Effector memory CD8-positive, alpha-beta T cell (primary cell): ENCODE data around the gene PTGIR.

ENCODE experiments used
- ATAC-seq: fragments of 150-1000 bp; cut with Tn5 transposase; replicated peaks from 2 replicates; pipeline ENCODE4 v1.10.0; 2021; ENCODE audit warnings: mild to moderate bottlenecking, moderate library complexity
- DNase-seq, 3 experiments: peaks; one replicate each; pipeline ENCODE4 v3.0.0; 2021
- H3K27ac Mint-ChIP-seq, 2 donors: one replicate each; pipeline ENCODE4 v1.8.0; 2022; ENCODE audit warnings: mild to moderate bottlenecking in 2 of 2, mixed read lengths in 2 of 2, moderate library complexity in 2 of 2
- H3K27me3 Mint-ChIP-seq, 2 donors: one replicate each; pipeline ENCODE4 v1.8.0; 2022; ENCODE audit warnings: mixed read lengths in 2 of 2
- H3K36me3 Mint-ChIP-seq: one replicate; pipeline ENCODE4 v1.8.0; 2022; ENCODE audit warnings: mild to moderate bottlenecking, moderate library complexity, mixed read lengths; ENCODE audit not compliant: insufficient read depth
- H3K4me1 Mint-ChIP-seq, 2 donors: one replicate each; pipeline ENCODE4 v1.8.0; 2022; ENCODE audit warnings: low read depth in 2 of 2, mixed read lengths in 2 of 2
- H3K4me3 Mint-ChIP-seq, 2 donors: one replicate each; pipeline ENCODE4 v1.8.0; 2022; ENCODE audit warnings: mild to moderate bottlenecking in 2 of 2, mixed read lengths in 2 of 2, moderate library complexity in 2 of 2
- H3K9me3 Mint-ChIP-seq, 2 donors: one replicate each; pipeline ENCODE4 v1.8.0; 2022; ENCODE audit warnings: mixed read lengths in 2 of 2

PTGIR gene

GRCh38 chr19:46606681-46607447 is 18.0 kb downstream of the PTGIR start:
- ATAC-seq (no peak), DNase-seq (no peak)
- Mint-ChIP-seq H3K4me3 (no peak overlapping the region), H3K27me3 (no peaks in the 10 kb centered on the region), H3K4me1 (peaks cover 45 to 46% of the 10 kb centered on the region in 2 donors), H3K27ac (peak overlapping the region in 1 of 2 donors; percentile 70), H3K36me3 (peaks cover 41% of the 10 kb centered on the region), H3K9me3 (no peaks in the 10 kb centered on the region)

- no peak overlapping the region for H3K4me3 Mint-ChIP-seq
- H3K9me3 Mint-ChIP-seq, result no peaks in the 10 kb centered on the region
- peaks cover 42% of the 10 kb centered on the region for H3K36me3 Mint-ChIP-seq
- H3K4me1 Mint-ChIP-seq, result peaks cover 38 to 43% of the 10 kb centered on the region in 2 donors
- no peaks in the 10 kb centered on the region for H3K27me3 Mint-ChIP-seq
- no peak overlapping the region for H3K27ac Mint-ChIP-seq
- no peak for ATAC-seq
- DNase-seq, result no peak
Observed at GRCh38 chr19:46606019-46606418, 18.9 kb downstream of the PTGIR start.

- Mint-ChIP-seq H3K27ac (no peak overlapping the region), H3K4me1 (peaks cover 37 to 38% of the 10 kb centered on the region in 2 donors), H3K27me3 (no peaks in the 10 kb centered on the region), H3K36me3 (peaks cover 43% of the 10 kb centered on the region), H3K9me3 (no peaks in the 10 kb centered on the region), H3K4me3 (no peak overlapping the region)
- no peak for DNase-seq
- ATAC-seq, result no peak
Observed at GRCh38 chr19:46605356-46605821, 19.5 kb downstream of the PTGIR start.

- Mint-ChIP-seq H3K36me3 (peaks cover 39% of the 10 kb centered on the region), H3K27me3 (no peaks in the 10 kb centered on the region), H3K4me1 (peaks cover 41 to 43% of the 10 kb centered on the region in 2 donors), H3K27ac (peak overlapping the region; percentile 58 to 100), H3K9me3 (no peaks in the 10 kb centered on the region), H3K4me3 (no peak overlapping the region)
- ATAC-seq (no peak), DNase-seq (no peak)
Observed at GRCh38 chr19:46604781-46605355, 20.0 kb downstream of the PTGIR start.

GRCh38 chr19:46603752-46604231 is 21.1 kb downstream of the PTGIR start:
- Mint-ChIP-seq H3K4me3 (peak overlapping the region; percentile 91 to 97), H3K9me3 (no peaks in the 10 kb centered on the region), H3K4me1 (peaks cover 38% of the 10 kb centered on the region in 2 donors), H3K36me3 (peaks cover 29% of the 10 kb centered on the region), H3K27me3 (no peaks in the 10 kb centered on the region), H3K27ac (peak overlapping the region; percentile 100)
- ATAC-seq, result no peak
- DNase-seq, result no peak

GRCh38 chr19:46603195-46603637 is 21.7 kb downstream of the PTGIR start:
- H3K9me3 Mint-ChIP-seq, result peaks cover 0 to 3% of the 10 kb centered on the region in 2 donors
- H3K27me3 Mint-ChIP-seq, result no peaks in the 10 kb centered on the region
- DNase-seq (no peak), ATAC-seq (no peak)
- peak overlapping the region; percentile 91 to 97 for H3K4me3 Mint-ChIP-seq
- H3K27ac Mint-ChIP-seq, result peak overlapping the region; percentile 100
- peaks cover 37 to 38% of the 10 kb centered on the region in 2 donors for H3K4me1 Mint-ChIP-seq
- H3K36me3 Mint-ChIP-seq, result peaks cover 26% of the 10 kb centered on the region

GRCh38 chr19:46602392-46603194 is 22.3 kb downstream of the PTGIR start:
- H3K27me3 Mint-ChIP-seq, result no peaks in the 10 kb centered on the region
- peaks cover 19% of the 10 kb centered on the region for H3K36me3 Mint-ChIP-seq
- H3K27ac Mint-ChIP-seq, result peak overlapping the region; percentile 100
- DNase-seq, result peak in 1 of 3 experiments; percentile 21
- ATAC-seq, result peak; percentile 8
- H3K4me1 Mint-ChIP-seq, result peaks cover 37 to 38% of the 10 kb centered on the region in 2 donors
- peak overlapping the region; percentile 91 to 97 for H3K4me3 Mint-ChIP-seq
- H3K9me3 Mint-ChIP-seq, result peaks cover 0 to 3% of the 10 kb centered on the region in 2 donors

GRCh38 chr19:46601318-46602224 is 23.3 kb downstream of the PTGIR start, which contains the start of gene CALM3:
CALM3 (plus strand) TSS chr19:46601330; CDS start chr19:46601435, 105 bp downstream.
- H3K9me3 Mint-ChIP-seq, result peaks cover 0 to 3% of the 10 kb centered on the region in 2 donors
- H3K27me3 Mint-ChIP-seq, result no peaks in the 10 kb centered on the region
- H3K36me3 Mint-ChIP-seq, result peaks cover 17% of the 10 kb centered on the region
- no peak for ATAC-seq
- no peak for DNase-seq
- H3K4me3 Mint-ChIP-seq, result peak within 1 kb of the TSS; percentile 91 to 97
- peak within 1 kb of the TSS; percentile 100 for H3K27ac Mint-ChIP-seq
- peaks cover 37 to 38% of the 10 kb centered on the region in 2 donors for H3K4me1 Mint-ChIP-seq

GRCh38 chr19:46600384-46601317 is 24.2 kb downstream of the PTGIR start:
- Mint-ChIP-seq H3K36me3 (peaks cover 11% of the 10 kb centered on the region), H3K27me3 (no peaks in the 10 kb centered on the region), H3K27ac (peak overlapping the region; percentile 100), H3K9me3 (peaks cover 0 to 3% of the 10 kb centered on the region in 2 donors), H3K4me3 (peak overlapping the region; percentile 91 to 97), H3K4me1 (peaks cover 33 to 34% of the 10 kb centered on the region in 2 donors)
- DNase-seq (peak; percentile 97 to 99 (median 98)), ATAC-seq (peak; percentile 83)

GRCh38 chr19:46599716-46600373 is 25.0 kb downstream of the PTGIR start:
- H3K27me3 Mint-ChIP-seq, result no peaks in the 10 kb centered on the region
- peak overlapping the region; percentile 100 for H3K27ac Mint-ChIP-seq
- H3K4me1 Mint-ChIP-seq, result peaks cover 33 to 34% of the 10 kb centered on the region in 2 donors
- peaks cover 11% of the 10 kb centered on the region for H3K36me3 Mint-ChIP-seq
- ATAC-seq (no peak), DNase-seq (no peak)
- H3K4me3 Mint-ChIP-seq, result peak overlapping the region; percentile 91 to 97
- H3K9me3 Mint-ChIP-seq, result peaks cover 0 to 3% of the 10 kb centered on the region in 2 donors

GRCh38 chr19:46598372-46598917 is 26.4 kb downstream of the PTGIR start:
- Mint-ChIP-seq H3K4me1 (peaks cover 26% of the 10 kb centered on the region in 2 donors), H3K27ac (peak overlapping the region in 1 of 2 donors; percentile 55), H3K9me3 (peaks cover 0 to 3% of the 10 kb centered on the region in 2 donors), H3K27me3 (no peaks in the 10 kb centered on the region), H3K36me3 (peaks cover 11% of the 10 kb centered on the region), H3K4me3 (no peak overlapping the region)
- DNase-seq (no peak), ATAC-seq (no peak)
